Stimulated activated CD8-positive, alpha-beta memory T cell treated with anti-CD3 and anti-CD28 coated beads, Interleukin-4, amount 100 ng/mL, for 48 hours (primary cell): ENCODE measurements around the gene KRT28.
"Not testable (repeated sequence)": the region's sequence is repeated elsewhere in the genome, so short reads cannot be mapped to it uniquely, and the experiment has no call there.

Experiments used
- DNase-seq: peaks from one replicate; pipeline ENCODE4 v3.0.0-alpha.2; 2020

Gene KRT28

GRCh38 chr17:40818343-40818732, 18.6 kb upstream of the KRT28 start:
- DNase-seq = no peak

GRCh38 chr17:40817103-40817682, 17.4 kb upstream of the KRT28 start:
- no peak for DNase-seq

DNA sequence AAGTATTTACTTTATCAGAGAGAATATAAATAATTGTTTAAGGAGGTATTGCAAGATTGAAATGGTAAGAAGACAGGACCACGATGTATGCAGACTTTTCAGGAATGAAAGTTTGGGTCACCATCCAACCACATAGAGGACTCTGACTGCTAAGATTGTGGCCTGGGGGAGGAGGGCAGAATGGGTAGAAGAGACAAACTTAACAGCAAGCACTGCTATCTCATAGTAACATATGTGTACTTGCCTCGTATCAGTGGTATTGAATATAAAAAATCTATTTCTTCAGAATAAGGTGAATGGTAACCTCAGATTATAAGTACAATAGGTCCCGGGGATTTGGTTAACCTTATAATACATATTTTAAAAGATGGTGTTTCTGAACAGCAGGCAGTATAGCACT, 16.8 kb upstream of the KRT28 start:
- DNase-seq = no peak

DNA sequence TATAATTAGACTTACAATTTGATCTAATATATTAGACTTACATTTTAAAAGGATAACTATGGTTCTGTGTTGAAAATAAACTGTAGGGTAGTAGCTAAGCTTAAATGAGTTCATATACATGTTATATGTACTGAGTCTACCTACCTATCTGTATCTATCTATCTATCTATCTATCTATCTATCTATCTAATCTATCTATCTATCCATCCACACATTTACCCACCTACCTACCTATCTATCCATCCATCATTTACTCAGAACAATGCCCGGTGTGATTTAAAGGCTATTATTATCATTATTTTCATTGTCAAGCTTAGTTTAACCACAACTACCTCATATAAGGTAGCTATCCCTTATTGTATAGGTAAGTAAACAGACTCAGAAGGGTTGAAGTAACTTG, 15.6 kb upstream of the KRT28 start:
- no peak for DNase-seq

DNA sequence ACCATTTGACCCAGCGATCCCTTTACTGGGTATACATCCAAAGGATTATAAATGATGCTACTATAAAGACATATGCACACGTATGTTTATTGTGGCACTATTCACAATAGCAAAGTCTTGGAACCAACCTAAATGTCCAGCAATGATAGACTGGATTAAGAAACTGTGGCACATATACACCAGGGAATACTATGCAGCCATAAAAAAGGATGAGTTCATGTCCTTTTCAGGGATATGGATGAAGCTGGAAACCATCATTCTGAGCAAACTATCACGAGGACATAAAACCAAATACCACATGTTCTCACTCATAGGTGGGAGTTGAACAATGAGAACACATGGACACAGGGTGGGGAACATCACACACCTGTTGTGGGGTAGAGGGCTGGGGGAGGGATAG, 14.9 kb upstream of the KRT28 start:
- DNase-seq = not testable (repeated sequence)

DNA sequence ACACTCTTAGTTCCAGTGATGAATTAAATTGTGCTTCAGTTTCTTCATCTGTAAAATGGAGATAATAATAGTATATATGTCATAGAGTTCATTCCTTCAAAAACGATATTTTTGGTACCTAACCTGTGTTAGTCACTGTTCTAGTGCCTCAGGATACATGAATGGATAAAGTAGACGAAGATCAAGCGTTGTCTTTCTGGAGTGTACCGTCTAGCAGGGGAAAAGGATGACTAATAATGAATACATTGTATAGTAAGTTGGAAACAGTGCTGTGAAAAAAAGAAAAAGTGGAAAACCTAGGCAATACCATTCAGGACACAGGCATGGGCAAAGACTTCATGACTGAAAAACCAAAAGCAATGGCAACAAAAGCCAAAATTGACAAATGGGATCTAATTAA, 14.0 kb upstream of the KRT28 start:
- no peak for DNase-seq

- DNase-seq = no peak
Measured at GRCh38 chr17:40812639-40813038, 12.9 kb upstream of the KRT28 start.

- DNase-seq = no peak
Measured at GRCh38 chr17:40810494-40810893, 10.7 kb upstream of the KRT28 start.

- DNase-seq = no peak
Measured at GRCh38 chr17:40809721-40810421, 10.1 kb upstream of the KRT28 start.

GRCh38 chr17:40806131-40806530, 6.4 kb upstream of the KRT28 start:
- DNase-seq = no peak

- DNase-seq = peak; percentile 87
Measured at GRCh38 chr17:40803617-40804082, 3.9 kb upstream of the KRT28 start.

DNA sequence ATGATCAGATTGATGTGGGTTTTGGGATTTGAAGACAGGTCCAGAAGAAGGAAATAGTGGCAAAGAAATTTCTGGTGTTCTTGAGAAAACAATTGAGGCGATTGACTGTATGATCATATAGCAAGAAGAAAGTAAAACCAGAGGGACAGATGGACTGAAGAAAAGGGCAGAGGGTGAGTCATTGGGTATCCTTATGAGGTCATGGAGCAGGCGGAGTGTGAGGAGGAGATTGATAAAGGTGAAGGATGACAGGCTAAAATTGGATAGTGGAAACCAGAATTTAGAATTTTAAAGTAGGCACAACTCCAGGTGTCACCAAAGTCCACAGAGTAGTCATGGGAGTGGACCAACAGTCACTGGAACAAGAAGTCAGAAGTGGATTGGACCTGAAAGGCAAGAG, 1.4 kb upstream of the KRT28 start:
- DNase-seq = no peak

- DNase-seq = no peak
Measured at GRCh38 chr17:40800381-40800780, 622 bp upstream of the KRT28 start.

GRCh38 chr17:40796846-40797245, 2.9 kb downstream of the KRT28 start:
- no peak for DNase-seq

- no peak for DNase-seq
Measured at GRCh38 chr17:40795019-40795667, 4.6 kb downstream of the KRT28 start.

DNA sequence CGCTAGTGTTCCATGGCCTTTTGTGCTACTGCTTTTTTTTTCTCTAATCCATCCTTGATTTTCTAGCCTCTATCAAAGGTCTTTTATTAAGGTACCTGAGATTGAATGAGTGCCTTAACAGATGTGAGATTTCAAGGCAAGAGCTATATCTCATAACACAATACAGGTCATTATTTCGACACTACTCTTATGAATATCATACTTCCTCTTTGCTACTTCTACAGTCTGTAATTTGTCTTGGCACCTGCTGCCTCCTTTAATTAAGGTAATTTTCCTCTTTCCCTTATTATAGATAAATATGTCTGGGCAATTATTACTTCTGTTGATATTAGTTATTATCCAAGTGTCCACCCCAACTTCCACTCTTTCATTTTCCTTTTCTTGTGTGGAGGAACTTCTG, 5.3 kb downstream of the KRT28 start:
- DNase-seq = no peak

DNA sequence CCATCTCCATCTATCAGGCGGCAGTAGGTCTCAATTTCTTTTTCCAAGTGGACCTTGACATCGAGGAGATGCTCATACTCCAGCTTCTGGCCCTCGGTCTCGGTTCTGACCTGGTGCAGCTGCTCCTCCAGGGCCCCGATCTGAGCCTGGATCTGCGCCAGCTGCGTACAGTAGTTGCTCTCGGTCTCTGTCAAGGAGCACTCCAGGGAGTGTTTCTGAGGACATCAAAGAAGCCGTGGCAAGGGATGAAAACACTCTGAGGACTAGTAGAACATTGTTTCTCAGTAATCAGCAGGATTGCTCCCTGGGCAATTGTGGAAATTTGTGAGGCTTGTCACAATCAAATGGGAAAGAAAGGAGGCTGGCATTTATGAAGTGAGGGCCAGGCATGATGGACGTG, 5.9 kb downstream of the KRT28 start:
- DNase-seq = no peak

DNA sequence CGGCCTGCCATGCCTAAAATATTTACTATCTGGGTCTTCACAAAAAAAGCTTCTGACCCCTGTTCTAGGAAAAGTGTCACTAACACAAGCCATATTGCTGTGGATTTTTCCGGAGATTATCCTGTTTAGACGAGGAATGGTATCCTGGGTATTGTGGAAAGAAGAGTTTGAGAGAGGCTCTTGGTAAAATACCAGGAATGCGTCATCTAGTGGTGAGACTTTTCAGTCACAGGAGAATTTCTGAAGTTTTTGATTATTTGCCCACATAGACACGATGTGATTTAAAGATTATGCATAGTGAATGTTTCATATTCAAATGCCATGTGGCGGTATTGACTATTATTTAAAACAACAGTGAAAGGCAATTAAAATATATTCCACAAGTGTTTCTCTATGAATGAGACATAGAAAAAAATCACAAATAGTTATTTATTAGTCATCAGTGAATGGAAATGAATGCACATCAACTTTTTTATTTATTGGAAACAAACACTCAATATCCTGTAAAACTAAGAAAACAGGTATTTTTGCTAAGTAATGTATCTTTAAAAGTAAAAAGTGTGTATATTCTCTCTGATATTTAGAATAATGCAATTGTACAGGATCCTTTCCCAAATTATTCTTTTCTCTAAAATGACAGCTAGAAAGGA, 7.8 kb downstream of the KRT28 start:
- DNase-seq = no peak

- DNase-seq = no peak
Measured at GRCh38 chr17:40791111-40791510, 8.6 kb downstream of the KRT28 start.

- no peak for DNase-seq
Measured at GRCh38 chr17:40782450-40782849, 17.3 kb downstream of the KRT28 start, which contains the start of gene KRT27. Gene KRT27, minus strand, starts transcription at chr17:40782550. Its CDS starts 57 bp downstream, at chr17:40782493.

GRCh38 chr17:40779181-40779909, 20.4 kb downstream of the KRT28 start:
- peak; percentile 45 for DNase-seq

GRCh38 chr17:40778461-40778860, 21.3 kb downstream of the KRT28 start:
- DNase-seq = no peak

DNA sequence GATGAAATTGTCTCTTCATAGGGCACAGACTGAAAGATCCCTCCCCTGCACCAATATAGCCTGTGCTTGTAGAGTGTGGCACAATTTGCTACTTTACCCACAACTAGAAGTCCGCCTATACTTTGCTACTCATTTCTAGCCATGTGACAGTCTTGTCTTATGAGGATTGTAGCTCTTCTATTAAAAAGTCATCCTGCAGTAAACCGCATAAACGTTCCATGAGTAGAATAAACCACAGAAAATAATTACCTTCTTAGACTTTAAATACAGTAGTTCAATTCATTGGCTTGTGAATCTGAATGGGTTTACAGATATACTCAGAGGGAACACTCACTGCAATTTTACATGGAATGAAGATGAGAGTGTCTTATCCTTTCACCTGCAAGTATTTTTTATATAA, 21.8 kb downstream of the KRT28 start:
- no peak for DNase-seq
